SHP77 treated with DMSO at 0.1 percent for 48 hours (cell line): ENCODE measurements around the gene PDIK1L.
A peak's percentile ranks its signal among the peaks of the same experiment; 100 is the strongest.

Source experiments
- DNase-seq: peaks from one replicate; lab custom pipeline; 2025; lab: John Stamatoyannopoulos, UW

The PDIK1L gene

GRCh38 chr1:26111530-26112406, at the start of gene PDIK1L:
TSS of gene PDIK1L (plus strand) at chr1:26111824. CDS start at chr1:26114309, 2,485 bp downstream.
- DNase-seq, result peak; percentile 69

GRCh38 chr1:26064553-26064952, 47.1 kb upstream of the PDIK1L start:
- DNase-seq, result no peak

- DNase-seq, result no peak
These were observed 45.5 kb upstream of the PDIK1L start for GRCh38 chr1:26066160-26066559.

GRCh38 chr1:26066857-26067256, 44.8 kb upstream of the PDIK1L start:
- no peak for DNase-seq

- no peak for DNase-seq
These were observed 44.2 kb upstream of the PDIK1L start, which contains the start of gene TRIM63 for GRCh38 chr1:26067432-26067911. TSS of gene TRIM63 (minus strand) at chr1:26067630. CDS start at chr1:26067494, 136 bp downstream.

- no peak for DNase-seq
These were observed 41.7 kb upstream of the PDIK1L start for GRCh38 chr1:26069941-26070295.

- DNase-seq, result no peak
These were observed 41.2 kb upstream of the PDIK1L start for GRCh38 chr1:26070296-26070962.

- DNase-seq, result no peak
These were observed 40.7 kb upstream of the PDIK1L start for GRCh38 chr1:26070963-26071342.

- DNase-seq, result no peak
These were observed 39.3 kb upstream of the PDIK1L start for GRCh38 chr1:26072305-26072704.

GRCh38 chr1:26075421-26076144, 36.0 kb upstream of the PDIK1L start:
- DNase-seq, result no peak

GRCh38 chr1:26077524-26077923, 34.1 kb upstream of the PDIK1L start:
- DNase-seq, result no peak

GRCh38 chr1:26078286-26079177, 33.1 kb upstream of the PDIK1L start:
- no peak for DNase-seq

GRCh38 chr1:26079178-26079563, 32.5 kb upstream of the PDIK1L start:
- no peak for DNase-seq

- no peak for DNase-seq
These were observed 31.4 kb upstream of the PDIK1L start for GRCh38 chr1:26079960-26080814.

GRCh38 chr1:26081267-26082019, 30.2 kb upstream of the PDIK1L start:
- no peak for DNase-seq

- no peak for DNase-seq
These were observed 29.6 kb upstream of the PDIK1L start for GRCh38 chr1:26082020-26082350.

GRCh38 chr1:26083208-26083607, 28.4 kb upstream of the PDIK1L start:
- DNase-seq, result no peak

GRCh38 chr1:26084091-26084561, 27.5 kb upstream of the PDIK1L start:
- no peak for DNase-seq

GRCh38 chr1:26084844-26085243, 26.8 kb upstream of the PDIK1L start:
- DNase-seq, result no peak

GRCh38 chr1:26089125-26089524, 22.5 kb upstream of the PDIK1L start:
- DNase-seq, result no peak
